Omental fat pad (tissue), 4 donors: ENCODE results near the gene IFT43. TPM values are rescaled to one million over a fixed set of nuclear protein-coding genes. Genes with fewer than 3 reads are reported as not detected.

Source experiments
- ATAC-seq: fragments of 150-250 bp; one replicate; pipeline ENCODE4 v1.9.1; 2016; ENCODE audit warnings: mild to moderate bottlenecking, moderate library complexity; ENCODE audit not compliant: low FRiP score
- DNase-seq: peaks from one replicate; pipeline ENCODE4 v3.0.0-alpha.2; 2019; ENCODE audit warnings: low spot score
- total RNA-seq, 4 donors: library from RNA; depleted of rRNA; stranded (reverse); fragments of >200 nt; gene quantifications; one replicate each; pipeline ENCODE4 v1.1.0, GENCODE V29; 2016
- TF ChIP-seq, protein P1 (sequence below), 3 donors: fragments of 450-650 bp; IDR thresholded peaks; one replicate each; pipeline ENCODE4 v1.5.1; 2016 to 2017; ENCODE audit warnings: antibody characterized with exemption in 3 of 3, mild to moderate bottlenecking in 3 of 3, moderate library complexity in 2 of 3

Gene IFT43
- total RNA-seq, 4 donors from 2014 or later: 28.7 to 38.8 (median 32.4) TPM

DNA sequence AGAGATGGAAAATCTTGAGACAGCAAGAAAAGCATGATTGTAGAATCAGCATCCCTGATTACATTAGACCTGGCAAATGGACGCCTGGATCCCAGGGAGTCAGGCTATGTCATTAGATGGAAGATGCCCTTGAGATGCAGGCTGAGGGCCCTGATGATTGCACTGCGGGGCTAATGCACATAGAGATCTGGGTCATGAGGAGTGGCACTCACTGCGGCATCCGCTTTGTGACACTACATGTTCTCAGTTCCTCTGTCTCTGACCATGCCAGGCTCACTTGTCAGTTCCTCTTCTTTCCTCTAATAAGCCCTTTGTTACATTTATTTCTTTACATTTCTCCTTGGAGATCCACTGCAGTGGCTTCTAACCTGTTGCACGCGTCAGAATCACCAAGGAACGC, 96.1 kb downstream of the IFT43 start:
- TF ChIP-seq, protein P1, sequence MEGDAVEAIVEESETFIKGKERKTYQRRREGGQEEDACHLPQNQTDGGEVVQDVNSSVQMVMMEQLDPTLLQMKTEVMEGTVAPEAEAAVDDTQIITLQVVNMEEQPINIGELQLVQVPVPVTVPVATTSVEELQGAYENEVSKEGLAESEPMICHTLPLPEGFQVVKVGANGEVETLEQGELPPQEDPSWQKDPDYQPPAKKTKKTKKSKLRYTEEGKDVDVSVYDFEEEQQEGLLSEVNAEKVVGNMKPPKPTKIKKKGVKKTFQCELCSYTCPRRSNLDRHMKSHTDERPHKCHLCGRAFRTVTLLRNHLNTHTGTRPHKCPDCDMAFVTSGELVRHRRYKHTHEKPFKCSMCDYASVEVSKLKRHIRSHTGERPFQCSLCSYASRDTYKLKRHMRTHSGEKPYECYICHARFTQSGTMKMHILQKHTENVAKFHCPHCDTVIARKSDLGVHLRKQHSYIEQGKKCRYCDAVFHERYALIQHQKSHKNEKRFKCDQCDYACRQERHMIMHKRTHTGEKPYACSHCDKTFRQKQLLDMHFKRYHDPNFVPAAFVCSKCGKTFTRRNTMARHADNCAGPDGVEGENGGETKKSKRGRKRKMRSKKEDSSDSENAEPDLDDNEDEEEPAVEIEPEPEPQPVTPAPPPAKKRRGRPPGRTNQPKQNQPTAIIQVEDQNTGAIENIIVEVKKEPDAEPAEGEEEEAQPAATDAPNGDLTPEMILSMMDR (IDR thresholded peaks at IDR 0.05): no peak
- DNase-seq (no peak), ATAC-seq (no peak)

DNA sequence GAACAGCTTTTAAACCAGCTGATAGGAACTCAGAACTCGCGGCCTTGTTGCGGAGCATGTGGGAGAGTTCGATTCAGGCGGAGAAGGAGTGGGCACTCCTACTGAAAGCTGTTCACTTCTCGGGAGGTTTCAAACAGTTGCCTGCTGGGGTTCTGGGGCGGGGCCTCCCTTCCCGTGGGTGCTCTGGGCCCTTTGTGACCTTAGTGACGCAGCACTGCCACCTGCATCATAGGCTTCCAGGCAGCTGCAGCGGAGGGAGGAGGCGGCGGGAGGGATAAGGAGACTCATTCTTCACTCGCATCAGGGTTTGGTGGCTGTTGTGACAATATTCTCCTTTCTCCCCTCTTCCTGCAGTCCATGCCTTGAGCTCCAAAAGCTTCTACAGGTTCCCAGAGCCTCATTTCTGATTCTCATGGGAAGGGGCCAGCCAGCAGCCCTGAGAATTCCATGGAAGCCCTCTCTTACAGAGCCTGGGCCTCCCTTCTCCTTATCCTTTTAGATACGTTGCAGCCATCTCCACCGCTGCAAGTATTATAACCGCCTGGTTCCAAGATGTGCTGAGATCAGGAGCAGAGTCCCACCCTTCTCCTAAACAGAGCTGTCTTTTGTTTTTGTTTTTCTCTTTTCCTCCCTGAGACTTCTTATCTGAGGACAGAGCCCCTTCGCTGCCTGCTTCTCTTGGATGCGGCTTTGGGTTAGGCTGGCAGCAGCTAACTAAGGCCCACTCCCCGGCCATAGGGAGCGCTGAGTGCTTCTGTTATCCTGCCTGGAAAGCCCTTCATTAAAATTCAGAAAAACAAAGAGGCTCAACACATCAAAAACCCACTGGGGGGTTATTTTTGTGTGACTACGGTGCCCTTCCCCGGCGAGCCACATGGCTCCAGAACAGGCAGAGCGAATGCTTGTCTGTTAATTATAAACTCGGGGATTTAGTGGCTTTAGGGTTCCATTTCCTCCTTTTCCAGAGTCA, 98.5 kb downstream of the IFT43 start:
- no peak for ATAC-seq
- TF ChIP-seq, protein P1 (IDR thresholded peaks at IDR 0.05): no peak
- no peak for DNase-seq

DNA sequence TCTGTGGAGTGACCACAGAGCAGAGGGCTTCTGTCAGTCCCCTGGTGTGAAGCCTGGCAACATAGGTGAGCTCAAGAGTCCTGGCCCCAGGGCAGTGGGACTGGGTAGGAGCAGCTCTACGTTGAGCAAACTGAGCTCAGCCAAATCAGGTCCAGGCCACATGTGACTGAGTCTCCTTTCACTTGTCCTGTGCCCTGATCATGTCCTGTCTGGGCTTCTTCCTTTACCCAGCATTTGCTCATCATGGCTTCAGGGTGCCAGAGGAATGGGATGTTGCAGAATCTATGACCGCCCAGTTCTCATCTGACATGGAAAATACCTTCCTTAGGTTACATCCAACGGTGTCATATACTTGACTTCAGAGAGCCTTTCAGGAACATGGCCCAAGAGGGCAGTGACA, 99.8 kb downstream of the IFT43 start:
- no peak for DNase-seq
- ATAC-seq: no peak
- TF ChIP-seq, protein P1 (IDR thresholded peaks at IDR 0.05): no peak

DNA sequence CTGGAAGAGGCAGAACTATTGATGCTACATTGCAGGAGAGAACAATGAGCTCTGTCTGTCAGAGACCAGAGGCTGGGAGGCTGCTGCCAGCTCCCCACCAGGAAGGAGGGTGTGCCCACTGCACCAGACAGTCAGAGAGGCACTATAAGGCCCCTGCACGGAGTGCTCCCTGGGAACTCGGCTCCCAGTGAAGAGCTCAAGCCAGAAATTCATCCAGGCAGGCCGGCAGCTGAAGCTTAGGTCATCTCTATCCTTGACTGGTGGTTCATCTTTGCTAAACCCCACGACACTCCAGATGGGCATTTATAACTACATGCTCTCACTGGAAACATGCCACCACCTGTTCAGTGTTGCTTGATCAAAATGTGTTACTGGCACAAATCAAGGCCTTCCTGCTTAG, 101.1 kb downstream of the IFT43 start:
- DNase-seq (no peak), ATAC-seq (no peak)
- TF ChIP-seq, protein P1 (IDR thresholded peaks at IDR 0.05): no peak

DNA sequence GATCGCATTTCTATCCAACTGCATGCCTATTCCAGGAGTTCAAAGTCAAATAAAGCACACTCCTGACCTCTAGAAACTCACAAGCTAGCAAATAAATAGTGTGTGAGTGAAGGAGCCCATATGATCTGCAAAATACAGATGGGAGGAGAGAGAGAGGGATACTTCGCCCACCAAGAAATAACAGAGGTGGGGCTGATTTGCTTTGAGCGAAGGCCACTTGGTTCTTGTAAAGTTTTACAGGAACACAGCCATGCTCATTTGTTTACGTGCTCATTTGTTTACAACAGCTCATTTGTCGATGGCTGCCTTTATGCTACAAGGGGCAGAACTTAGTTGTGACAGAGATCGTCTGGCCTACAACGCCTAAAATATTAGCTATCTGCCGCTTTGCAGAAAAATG, 102.8 kb downstream of the IFT43 start:
- DNase-seq: no peak
- TF ChIP-seq, protein P1 (IDR thresholded peaks at IDR 0.05): no peak
- ATAC-seq: no peak

DNA sequence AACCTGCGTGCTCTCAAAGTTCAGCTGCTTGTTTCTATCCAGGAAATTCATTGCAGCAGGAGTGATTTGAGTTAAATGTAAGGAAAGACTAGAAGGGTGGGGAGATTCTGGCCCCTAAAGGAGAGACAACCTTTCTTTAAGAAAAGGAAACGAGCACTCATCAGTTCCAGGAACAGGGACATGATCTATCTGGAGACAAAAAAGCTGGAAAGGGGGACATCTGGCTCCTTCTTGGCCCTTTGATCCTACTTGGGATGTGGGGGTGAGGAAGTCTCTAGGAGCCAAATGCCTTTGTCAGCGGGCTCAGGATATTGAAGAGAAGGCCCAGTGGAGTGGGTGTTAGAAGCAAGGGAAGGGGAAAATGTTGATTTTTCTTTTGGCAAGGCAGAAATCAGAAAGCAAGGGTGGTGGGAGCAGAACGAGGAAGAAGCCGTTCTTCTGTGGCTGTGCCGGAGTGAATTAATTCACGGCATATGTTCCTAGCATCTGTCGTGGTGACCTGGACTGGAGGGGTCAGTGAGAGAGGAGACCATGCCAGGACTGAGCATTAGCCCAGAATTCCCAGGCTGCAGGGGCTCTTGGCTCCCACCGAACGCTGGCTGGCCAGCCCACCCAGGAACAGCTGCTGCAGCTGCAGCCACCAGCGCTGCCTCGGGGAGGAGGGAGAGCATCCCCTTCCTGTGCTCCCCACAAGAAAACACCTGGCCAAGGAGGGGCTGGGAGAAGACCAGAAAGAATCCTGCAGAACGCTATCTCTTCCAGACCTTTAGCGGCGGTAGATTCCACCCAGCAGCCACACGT, 103.4 kb downstream of the IFT43 start:
- TF ChIP-seq, protein P1 (IDR thresholded peaks at IDR 0.05): no peak
- DNase-seq (no peak), ATAC-seq (no peak)
